ENCODE results near the gene AFDN. TPM values are rescaled to one million over a fixed set of nuclear protein-coding genes. Genes with fewer than 3 reads are reported as not detected.

The AFDN gene
- total RNA-seq, 4 donors from 2014 or later, result 134 to 179 (median 144) TPM

- no peaks in the 10 kb centered on the region for H3K9me3 ChIP-seq
- no peak overlapping the region for H3K4me3 ChIP-seq
- peaks cover 0 to 16% (median 0%) of the 10 kb centered on the region in 3 donors for H3K36me3 ChIP-seq
- no peak overlapping the region for H3K27ac ChIP-seq
- no peaks in the 10 kb centered on the region for H3K27me3 ChIP-seq
- TF ChIP-seq POLR2A (IDR thresholded peaks at IDR 0.05), result no peak
- no peak for TF ChIP-seq EP300 (IDR thresholded peaks at IDR 0.05)
- no peaks in the 10 kb centered on the region for H3K4me1 ChIP-seq
- DNase-seq (ENCODE audit: low spot score in 2 of 2), result no peak
- 83 to 90% methylated on average over 8 of the region's 8 CpGs for WGBS, 2 donors
Measured at GRCh38 chr6:167956983-167957492, 130.3 kb downstream of the AFDN start.

- TF ChIP-seq EP300 (IDR thresholded peaks at IDR 0.05) (no peak), CTCF (IDR thresholded peaks at IDR 0.05) (no peak), POLR2A (IDR thresholded peaks at IDR 0.05) (no peak)
- 94 to 97% methylated on average over 6 of the region's 6 CpGs for WGBS, 2 donors
Measured at GRCh38 chr6:167957626-167958025, 130.9 kb downstream of the AFDN start.

GRCh38 chr6:167960579-167960978 is 133.9 kb downstream of the AFDN start:
- TF ChIP-seq CTCF (IDR thresholded peaks at IDR 0.05) (no peak), POLR2A (IDR thresholded peaks at IDR 0.05) (no peak), EP300 (IDR thresholded peaks at IDR 0.05) (no peak)
- no peaks in the 10 kb centered on the region for H3K9me3 ChIP-seq
- no peaks in the 10 kb centered on the region for H3K27me3 ChIP-seq
- 79 to 82% methylated on average over 5 of the region's 5 CpGs for WGBS, 2 donors
- no peak overlapping the region for H3K27ac ChIP-seq
- H3K4me3 ChIP-seq, result no peak overlapping the region
- DNase-seq (ENCODE audit: low spot score in 2 of 2), result no peak
- peaks cover 0 to 35% (median 0%) of the 10 kb centered on the region in 3 donors for H3K36me3 ChIP-seq
- H3K4me1 ChIP-seq, result peaks cover 0 to 10% (median 0%) of the 10 kb centered on the region in 4 donors

More at GRCh38 chr6:167957626-167958025, 130.9 kb downstream of the AFDN start:
- no peak overlapping the region for H3K27ac ChIP-seq
- no peaks in the 10 kb centered on the region for H3K27me3 ChIP-seq
- no peak for DNase-seq (ENCODE audit: low spot score in 2 of 2)
- no peaks in the 10 kb centered on the region for H3K9me3 ChIP-seq
- peaks cover 0 to 18% (median 0%) of the 10 kb centered on the region in 3 donors for H3K36me3 ChIP-seq
- no peak overlapping the region for H3K4me3 ChIP-seq
- H3K4me1 ChIP-seq, result no peaks in the 10 kb centered on the region

GRCh38 chr6:167962711-167963110 is 136.0 kb downstream of the AFDN start:
- Histone ChIP-seq H3K9me3 (no peaks in the 10 kb centered on the region), H3K36me3 (peaks cover 0 to 40% (median 0%) of the 10 kb centered on the region in 3 donors), H3K4me3 (no peak overlapping the region), H3K27me3 (no peaks in the 10 kb centered on the region), H3K4me1 (peaks cover 0 to 18% (median 0%) of the 10 kb centered on the region in 4 donors), H3K27ac (peak overlapping the region in 1 of 4 donors; percentile 27)
- TF ChIP-seq CTCF (IDR thresholded peaks at IDR 0.05), result no peak
- no peak for TF ChIP-seq POLR2A (IDR thresholded peaks at IDR 0.05)
- TF ChIP-seq EP300 (IDR thresholded peaks at IDR 0.05), result no peak
- WGBS, 2 donors, result 68 to 70% methylated on average over 5 of the region's 5 CpGs
- no peak for DNase-seq (ENCODE audit: low spot score in 2 of 2)

GRCh38 chr6:167963589-167964057 is 136.9 kb downstream of the AFDN start:
- H3K9me3 ChIP-seq, result no peaks in the 10 kb centered on the region
- H3K27ac ChIP-seq, result no peak overlapping the region
- peaks cover 0 to 41% (median 0%) of the 10 kb centered on the region in 3 donors for H3K36me3 ChIP-seq
- H3K27me3 ChIP-seq, result no peaks in the 10 kb centered on the region
- H3K4me1 ChIP-seq, result peaks cover 0 to 18% (median 0%) of the 10 kb centered on the region in 4 donors
- H3K4me3 ChIP-seq, result no peak overlapping the region
- WGBS, 2 donors, result 90 to 91% methylated on average over 8 of the region's 8 CpGs
- TF ChIP-seq POLR2A (IDR thresholded peaks at IDR 0.05) (no peak), CTCF (IDR thresholded peaks at IDR 0.05) (no peak), EP300 (IDR thresholded peaks at IDR 0.05) (no peak)
- DNase-seq (ENCODE audit: low spot score in 2 of 2), result no peak
